Mammary epithelial cell (primary cell): ENCODE data around the gene C1orf50.

Experiments used
- EZH2 ChIP-seq: IDR thresholded peaks from 2 replicates; pipeline ENCODE4 v1.6.1; 2012; ENCODE audit warnings: low read length, inconsistent platforms, borderline replicate concordance
- TF ChIP-seq, protein P1 (sequence below), 2 donors: IDR thresholded peaks in 1 of 2; conservative IDR thresholded peaks in 1 of 2; 2 replicates each; pipeline ENCODE4 v1.5.1; 2011 to 2012; ENCODE audit warnings: inconsistent platforms in 2 of 2, low read length in 2 of 2, mild to moderate bottlenecking in 2 of 2, control low read depth in 1 of 2, low read depth in 1 of 2; ENCODE audit not compliant: insufficient read depth in 1 of 2; ENCODE audit errors: extremely low read depth in 1 of 2

DNA sequence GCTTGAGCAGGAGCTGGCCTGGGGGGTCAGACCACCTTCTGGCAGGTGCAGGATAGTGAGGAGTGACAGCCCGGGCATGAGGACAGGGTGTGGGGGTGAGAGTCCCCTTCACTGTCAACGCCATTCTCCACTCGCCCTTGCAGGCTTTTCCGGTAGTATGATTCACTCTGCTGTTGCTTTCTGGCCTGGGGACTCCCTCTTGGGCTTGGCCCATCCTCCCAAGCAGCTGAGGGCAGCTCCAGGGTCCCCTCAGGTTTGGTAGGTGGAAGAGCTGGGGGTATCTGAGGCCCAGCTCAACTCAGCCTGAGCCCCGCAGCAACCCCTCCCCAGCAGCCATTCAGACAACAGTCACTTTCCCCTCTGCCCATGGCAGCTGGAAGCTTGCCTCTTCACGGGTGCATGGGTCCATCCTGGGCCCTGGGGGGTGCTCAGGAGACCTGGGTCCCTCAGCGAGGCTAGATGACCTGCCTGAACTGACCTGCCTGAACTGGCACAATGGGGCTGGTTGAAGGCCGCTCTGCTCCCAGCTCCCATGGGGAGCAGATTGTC, 28.3 kb upstream of the C1orf50 start:
- TF ChIP-seq, protein P1, sequence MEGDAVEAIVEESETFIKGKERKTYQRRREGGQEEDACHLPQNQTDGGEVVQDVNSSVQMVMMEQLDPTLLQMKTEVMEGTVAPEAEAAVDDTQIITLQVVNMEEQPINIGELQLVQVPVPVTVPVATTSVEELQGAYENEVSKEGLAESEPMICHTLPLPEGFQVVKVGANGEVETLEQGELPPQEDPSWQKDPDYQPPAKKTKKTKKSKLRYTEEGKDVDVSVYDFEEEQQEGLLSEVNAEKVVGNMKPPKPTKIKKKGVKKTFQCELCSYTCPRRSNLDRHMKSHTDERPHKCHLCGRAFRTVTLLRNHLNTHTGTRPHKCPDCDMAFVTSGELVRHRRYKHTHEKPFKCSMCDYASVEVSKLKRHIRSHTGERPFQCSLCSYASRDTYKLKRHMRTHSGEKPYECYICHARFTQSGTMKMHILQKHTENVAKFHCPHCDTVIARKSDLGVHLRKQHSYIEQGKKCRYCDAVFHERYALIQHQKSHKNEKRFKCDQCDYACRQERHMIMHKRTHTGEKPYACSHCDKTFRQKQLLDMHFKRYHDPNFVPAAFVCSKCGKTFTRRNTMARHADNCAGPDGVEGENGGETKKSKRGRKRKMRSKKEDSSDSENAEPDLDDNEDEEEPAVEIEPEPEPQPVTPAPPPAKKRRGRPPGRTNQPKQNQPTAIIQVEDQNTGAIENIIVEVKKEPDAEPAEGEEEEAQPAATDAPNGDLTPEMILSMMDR (conservative IDR thresholded peaks at IDR 0.05 in 1 of 2, IDR thresholded peaks at IDR 0.05 in 1 of 2; ENCODE audit: extremely low read depth in 1 of 2, insufficient read depth in 1 of 2, low read depth in 1 of 2, low read length in 2 of 2): no peak
- TF ChIP-seq EZH2: no peak
